OCI-LY7 (cell line): ENCODE results near the gene METTL8.

ENCODE experiments used
- CTCF ChIP-seq: fragments of 200-600 bp; sonication (generic); conservative IDR thresholded peaks from 2 replicates; pipeline ENCODE4 v1.5.1; 2014; ENCODE audit warnings: mild to moderate bottlenecking, antibody characterized with exemption, low read length, moderate library complexity, mixed read lengths
- EZH2phosphoT487 ChIP-seq: fragments of 200-600 bp; sonication (generic); IDR thresholded peaks from 2 replicates; pipeline ENCODE4 v1.6.1; 2018; ENCODE audit warnings: low read depth, borderline replicate concordance, mild to moderate bottlenecking, mixed run types, antibody characterized with exemption, low read length, moderate library complexity, mixed read lengths

GRCh38 chr2:171402906-171403580, 30.7 kb downstream of the METTL8 start:
- TF ChIP-seq CTCF (no peak), EZH2phosphoT487 (no peak)
